OCI-LY7 (cell line): ENCODE data around the gene PCBP3. TPM values are rescaled to one million over a fixed set of nuclear protein-coding genes. Genes with fewer than 3 reads are reported as not detected.

Experiments
- BruUV-seq: library from RNA; stranded (reverse); fragments of 400-500 nt; replicated peaks from 2 replicates; lab custom pipeline; 2021; lab: Mats Ljungman, UMichigan
- CTCF ChIA-PET: fragments of 300-600 bp; sonication (Branson Sonifier 250); formaldehyde crosslinking; loops from one replicate; lab custom pipeline; 2022; ENCODE audit warnings: antibody characterized with exemption; ENCODE audit not compliant: unreplicated experiment; lab: Charles Lee
- POLR2A ChIA-PET: fragments of 300-600 bp; sonication (Branson Sonifier 250); formaldehyde crosslinking; loops from one replicate; lab custom pipeline; 2022; ENCODE audit warnings: antibody characterized with exemption; lab: Charles Lee
- DNase-seq: peaks from one replicate; pipeline ENCODE4 v3.0.0-alpha.2; 2015; ENCODE audit warnings: low spot score
- H2AFZ ChIP-seq: fragments of 200-600 bp; sonication (generic), shearing (Covaris generic); 2 replicates; pipeline ENCODE4 v1.6.1; 2014; ENCODE audit warnings: mild to moderate bottlenecking, antibody characterized with exemption, low read length, moderate library complexity
- H3K27ac ChIP-seq: fragments of 200-600 bp; sonication (generic); 2 replicates; pipeline ENCODE4 v1.5.1; 2014; ENCODE audit warnings: mixed run types, low read depth, mild to moderate bottlenecking, moderate library complexity, low read length, inconsistent platforms; ENCODE audit not compliant: poor library complexity, severe bottlenecking
- H3K36me3 ChIP-seq: fragments of 200-600 bp; sonication (generic); 2 replicates; pipeline ENCODE4 v1.6.1; 2014; ENCODE audit warnings: mild to moderate bottlenecking, antibody characterized with exemption, low read length, moderate library complexity, mixed read lengths; ENCODE audit not compliant: insufficient read depth
- H3K4me1 ChIP-seq: fragments of 200-600 bp; sonication (generic); 2 replicates; pipeline ENCODE4 v1.5.1; 2014; ENCODE audit warnings: mild to moderate bottlenecking, low read length; ENCODE audit not compliant: insufficient read depth, poor library complexity, severe bottlenecking
- H3K4me2 ChIP-seq: fragments of 200-600 bp; sonication (generic); 2 replicates; pipeline ENCODE4 v1.6.1; 2014; ENCODE audit warnings: mild to moderate bottlenecking, low read length
- H3K4me3 ChIP-seq: fragments of 200-600 bp; sonication (generic); 2 replicates; pipeline ENCODE4 v1.5.1; 2014; ENCODE audit warnings: mild to moderate bottlenecking, low read depth, low read length; ENCODE audit not compliant: poor library complexity, severe bottlenecking
- H3K79me2 ChIP-seq: fragments of 200-600 bp; sonication (generic); 2 replicates; pipeline ENCODE4 v1.6.1; 2016; ENCODE audit warnings: low read depth, mild to moderate bottlenecking, low read length, moderate library complexity, mixed read lengths; ENCODE audit not compliant: insufficient read depth
- H3K9me2 ChIP-seq: fragments of 200-600 bp; sonication (generic); 2 replicates; pipeline ENCODE4 v1.6.1; 2016; ENCODE audit warnings: mild to moderate bottlenecking, low read length, mixed read lengths; ENCODE audit not compliant: insufficient read depth
- H3K9me3 ChIP-seq: fragments of 200-600 bp; sonication (generic); 2 replicates; pipeline ENCODE4 v1.6.1; 2014; ENCODE audit warnings: mild to moderate bottlenecking, mixed run types, low read length, mixed read lengths
- H4K20me1 ChIP-seq: fragments of 200-600 bp; sonication (generic); 2 replicates; pipeline ENCODE4 v1.6.1; 2014; ENCODE audit warnings: mild to moderate bottlenecking, antibody characterized with exemption, low read length, moderate library complexity, mixed read lengths; ENCODE audit not compliant: insufficient read depth
- CTCF ChIP-seq: fragments of 200-600 bp; sonication (generic); conservative IDR thresholded peaks from 2 replicates; pipeline ENCODE4 v1.5.1; 2014; ENCODE audit warnings: mild to moderate bottlenecking, antibody characterized with exemption, low read length, moderate library complexity, mixed read lengths
- EZH2phosphoT487 ChIP-seq: fragments of 200-600 bp; sonication (generic); IDR thresholded peaks from 2 replicates; pipeline ENCODE4 v1.6.1; 2018; ENCODE audit warnings: low read depth, borderline replicate concordance, mild to moderate bottlenecking, mixed run types, antibody characterized with exemption, low read length, moderate library complexity, mixed read lengths
- intact Hi-C: fragments of 100-400 bp; cut with micrococcal nuclease; formaldehyde crosslinking; loops from one replicate; pipeline ENCODE4 v1.10.0; 2022; ENCODE audit not compliant: unreplicated experiment
- total RNA-seq, 2 experiments: library from RNA; depleted of rRNA in 1 of 2; stranded (reverse); fragments of >200 nt in 1 of 2; shearing (Covaris generic) in 1 of 2; gene quantifications; 2 replicates each; pipeline ENCODE4 v1.2.3, GENCODE V29; 2014 to 2022

PCBP3 gene
- total RNA-seq, 2 experiments from 2014 or later, result 0.61 TPM; not detected in 1

- POLR2A ChIA-PET, result no interaction called here
- Histone ChIP-seq H3K4me3 (no peak overlapping the region), H3K27ac (no peak overlapping the region), H3K4me2 (no peak overlapping the region), H3K36me3 (no peaks in the 10 kb centered on the region), H4K20me1 (no peaks in the 10 kb centered on the region), H3K79me2 (no peaks in the 10 kb centered on the region), H3K4me1 (no peaks in the 10 kb centered on the region), H3K9me2 (no peaks in the 10 kb centered on the region), H2AFZ (no peak overlapping the region), H3K9me3 (no peaks in the 10 kb centered on the region)
- no TSS peak for BruUV-seq
- DNase-seq, result no peak
- intact Hi-C loops, result no loop called here
- no peak for TF ChIP-seq EZH2phosphoT487
- TF ChIP-seq CTCF, result no peak
- CTCF ChIA-PET, result no interaction called here
Measured at GRCh38 chr21:45887120-45887611, 243.6 kb downstream of the PCBP3 start.

GRCh38 chr21:45887788-45888187 is 244.3 kb downstream of the PCBP3 start:
- Histone ChIP-seq H3K36me3 (no peaks in the 10 kb centered on the region), H3K9me2 (no peaks in the 10 kb centered on the region), H3K4me3 (no peak overlapping the region), H4K20me1 (no peaks in the 10 kb centered on the region), H3K4me2 (no peak overlapping the region), H2AFZ (no peak overlapping the region), H3K27ac (no peak overlapping the region), H3K79me2 (no peaks in the 10 kb centered on the region), H3K4me1 (no peaks in the 10 kb centered on the region), H3K9me3 (no peaks in the 10 kb centered on the region)
- intact Hi-C loops, result no loop called here
- no TSS peak for BruUV-seq
- no peak for TF ChIP-seq CTCF
- no peak for TF ChIP-seq EZH2phosphoT487
- ChIA-PET POLR2A (no interaction called here), CTCF (no interaction called here)
- no peak for DNase-seq

GRCh38 chr21:45888386-45889009 is 245.0 kb downstream of the PCBP3 start:
- Histone ChIP-seq H3K9me3 (no peaks in the 10 kb centered on the region), H3K4me2 (no peak overlapping the region), H3K36me3 (no peaks in the 10 kb centered on the region), H4K20me1 (no peaks in the 10 kb centered on the region), H3K4me3 (no peak overlapping the region), H3K4me1 (no peaks in the 10 kb centered on the region), H3K79me2 (no peaks in the 10 kb centered on the region), H3K27ac (no peak overlapping the region), H2AFZ (no peak overlapping the region), H3K9me2 (no peaks in the 10 kb centered on the region)
- no peak for DNase-seq
- CTCF ChIA-PET, result no interaction called here
- TF ChIP-seq CTCF, result no peak
- TF ChIP-seq EZH2phosphoT487, result no peak
- POLR2A ChIA-PET, result interaction anchor here (0.6 kb wide), 1 partner anchor 572 kb away, joined by 4 read pairs; no protein-coding TSS in a partner anchor
- no TSS peak for BruUV-seq
- intact Hi-C loops, result no loop called here
